ENCODE measurements around the gene LRRC73.
"Not testable (repeated sequence)": the region's sequence is repeated elsewhere in the genome, so short reads cannot be mapped to it uniquely, and the experiment has no call there.

Gene LRRC73

GRCh38 chr6:43491750-43492661 lies 18.1 kb downstream of the LRRC73 start:
- no peak for DNase-seq

- no peak for DNase-seq
Measured at GRCh38 chr6:43490523-43490939, 19.6 kb downstream of the LRRC73 start.

- DNase-seq = no peak
Measured at GRCh38 chr6:43489277-43490072, 20.7 kb downstream of the LRRC73 start.

GRCh38 chr6:43488667-43489276 lies 21.4 kb downstream of the LRRC73 start:
- no peak for DNase-seq

- DNase-seq = no peak
Measured at GRCh38 chr6:43481591-43482236, 28.4 kb downstream of the LRRC73 start.

- DNase-seq = no peak
Measured at GRCh38 chr6:43481075-43481474, 29.1 kb downstream of the LRRC73 start.

- no peak for DNase-seq
Measured at GRCh38 chr6:43478008-43478372, 32.2 kb downstream of the LRRC73 start.

- peak; percentile 90 for DNase-seq
Measured at GRCh38 chr6:43477235-43478007, 32.7 kb downstream of the LRRC73 start, which contains the start of gene TJAP1. TJAP1 (plus strand) TSS chr6:43477570; CDS start chr6:43499002, 21,432 bp downstream.

- no peak for DNase-seq
Measured at GRCh38 chr6:43476746-43477145, 33.4 kb downstream of the LRRC73 start.

- DNase-seq = no peak
Measured at GRCh38 chr6:43475516-43475915, 34.6 kb downstream of the LRRC73 start.

- DNase-seq = no peak
Measured at GRCh38 chr6:43472515-43472914, 37.6 kb downstream of the LRRC73 start.

GRCh38 chr6:43471399-43471798 lies 38.7 kb downstream of the LRRC73 start:
- no peak for DNase-seq

GRCh38 chr6:43469947-43470346 lies 40.2 kb downstream of the LRRC73 start:
- no peak for DNase-seq

- DNase-seq = no peak
Measured at GRCh38 chr6:43468748-43469681, 41.1 kb downstream of the LRRC73 start.

- no peak for DNase-seq
Measured at GRCh38 chr6:43468240-43468639, 41.9 kb downstream of the LRRC73 start.

GRCh38 chr6:43467752-43468151 lies 42.4 kb downstream of the LRRC73 start:
- no peak for DNase-seq

- DNase-seq = not testable (repeated sequence)
Measured at GRCh38 chr6:43467265-43467664, 42.9 kb downstream of the LRRC73 start.

- DNase-seq = no peak
Measured at GRCh38 chr6:43465948-43466347, 44.2 kb downstream of the LRRC73 start.

GRCh38 chr6:43464337-43464736 lies 45.8 kb downstream of the LRRC73 start:
- DNase-seq = no peak

- no peak for DNase-seq
Measured at GRCh38 chr6:43461936-43462335, 48.2 kb downstream of the LRRC73 start.

- no peak for DNase-seq
Measured at GRCh38 chr6:43460032-43460431, 50.1 kb downstream of the LRRC73 start.
